Measurements from ENCODE around the gene GOSR2.

GOSR2 gene

DNA sequence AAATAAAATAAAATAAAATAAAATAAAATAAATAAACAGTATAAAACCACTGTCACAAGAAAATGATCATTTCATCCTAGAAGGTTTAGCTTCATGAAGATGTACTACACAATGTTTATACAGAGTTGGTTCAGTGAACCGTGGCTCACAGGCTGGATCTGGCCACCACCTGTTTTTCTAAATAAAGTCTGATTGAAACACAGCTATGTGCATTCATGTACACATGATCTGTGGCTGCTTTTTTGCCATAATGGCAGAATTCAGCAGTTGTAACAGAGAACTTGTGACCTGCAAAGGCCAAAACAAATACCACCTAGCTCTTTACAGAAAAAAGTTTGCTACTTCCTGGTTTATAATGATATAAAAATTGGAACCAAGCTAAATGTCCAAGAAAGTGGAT lies 68.7 kb downstream of the GOSR2 start:
- DNase-seq (ENCODE audit: low read depth in 2 of 2): no peak

All from stimulated activated CD8-positive, alpha-beta memory T cell treated with anti-CD3 and anti-CD28 coated beads, Interleukin-7, amount 100 ng/mL, for 4 hours (primary cell).